ENCODE results near the gene C16orf46.
"Not testable (repeated sequence)": the region's sequence is repeated elsewhere in the genome, so short reads cannot be mapped to it uniquely, and the experiment has no call there.

The C16orf46 gene

GRCh38 chr16:81077076-81077940 lies at the start of gene C16orf46:
Gene C16orf46 (minus strand): TSS chr16:81077238. CDS start chr16:81063955, 13,283 bp downstream.
- peak; percentile 94 to 96 for DNase-seq

GRCh38 chr16:81123092-81123852 lies 46.2 kb upstream of the C16orf46 start:
- DNase-seq: no peak

- DNase-seq: no peak
Measured at GRCh38 chr16:81121474-81121990, 44.5 kb upstream of the C16orf46 start.

- no peak for DNase-seq
Measured at GRCh38 chr16:81117436-81117835, 40.4 kb upstream of the C16orf46 start.

GRCh38 chr16:81116285-81116684 lies 39.2 kb upstream of the C16orf46 start:
- no peak for DNase-seq

GRCh38 chr16:81112453-81112852 lies 35.4 kb upstream of the C16orf46 start:
- DNase-seq: no peak

GRCh38 chr16:81109274-81109673 lies 32.2 kb upstream of the C16orf46 start:
- DNase-seq: not testable (repeated sequence)

GRCh38 chr16:81107511-81107910 lies 30.5 kb upstream of the C16orf46 start:
- DNase-seq: no peak

- DNase-seq: no peak
Measured at GRCh38 chr16:81106826-81107503, 29.9 kb upstream of the C16orf46 start.

GRCh38 chr16:81105946-81106345 lies 28.9 kb upstream of the C16orf46 start:
- DNase-seq: no peak

GRCh38 chr16:81101702-81102101 lies 24.7 kb upstream of the C16orf46 start:
- DNase-seq: no peak

GRCh38 chr16:81099958-81100357 lies 22.9 kb upstream of the C16orf46 start:
- no peak for DNase-seq

GRCh38 chr16:81097230-81097629 lies 20.2 kb upstream of the C16orf46 start:
- no peak for DNase-seq

- DNase-seq: peak in 1 of 2 donors; percentile 3
Measured at GRCh38 chr16:81096715-81097208, 19.7 kb upstream of the C16orf46 start.

- DNase-seq: peak; percentile 97 to 98
Measured at GRCh38 chr16:81095953-81096714, 19.1 kb upstream of the C16orf46 start, which contains the start of gene GCSH. Gene GCSH (minus strand): TSS chr16:81096395. CDS start chr16:81096278, 117 bp downstream.

GRCh38 chr16:81095653-81095952 lies 18.6 kb upstream of the C16orf46 start:
- no peak for DNase-seq

- DNase-seq: no peak
Measured at GRCh38 chr16:81094771-81095251, 17.8 kb upstream of the C16orf46 start.

- DNase-seq: no peak
Measured at GRCh38 chr16:81088836-81089235, 11.8 kb upstream of the C16orf46 start.

- DNase-seq: no peak
Measured at GRCh38 chr16:81081014-81081413, 4.0 kb upstream of the C16orf46 start.

GRCh38 chr16:81080233-81080632 lies 3.2 kb upstream of the C16orf46 start:
- DNase-seq: no peak

GRCh38 chr16:81076566-81077075 lies 417 bp downstream of the C16orf46 start:
- peak; percentile 92 to 96 for DNase-seq
